SU-DHL-6 (cell line): ENCODE results near the gene GTF2F2.

Experiments used
- H2AFZ ChIP-seq: fragments of 200-600 bp; sonication (generic); 2 replicates; pipeline ENCODE4 v1.6.1; 2014; ENCODE audit warnings: low read depth, mild to moderate bottlenecking, moderate library complexity, mixed read lengths, antibody characterized with exemption, low read length; ENCODE audit not compliant: severe bottlenecking
- H3F3A ChIP-seq: fragments of 200-600 bp; shearing (Covaris generic); 2 replicates; pipeline ENCODE4 v1.6.0; 2016; ENCODE audit warnings: antibody characterized with exemption, mild to moderate bottlenecking; ENCODE audit not compliant: insufficient read depth
- H3K27ac ChIP-seq: fragments of 200-600 bp; sonication (generic); 2 replicates; pipeline ENCODE4 v1.5.1; 2016; ENCODE audit warnings: low read depth, mild to moderate bottlenecking, low read length, moderate library complexity, mixed read lengths
- H3K27me3 ChIP-seq: fragments of 200-600 bp; sonication (generic), shearing (Covaris generic); 2 replicates; pipeline ENCODE4 v1.6.0; 2014; ENCODE audit warnings: mild to moderate bottlenecking, low read length
- H3K36me3 ChIP-seq: fragments of 200-600 bp; sonication (generic); 2 replicates; pipeline ENCODE4 v1.6.1; 2014; ENCODE audit warnings: mild to moderate bottlenecking, low read length, mixed read lengths
- H3K4me2 ChIP-seq: fragments of 300-600, 200-600 bp; shearing (Covaris generic), sonication (generic); 2 replicates; pipeline ENCODE4 v1.6.0; 2014; ENCODE audit warnings: low read length, low read depth, mild to moderate bottlenecking; ENCODE audit not compliant: poor library complexity, severe bottlenecking
- H3K4me3 ChIP-seq: fragments of 200-600 bp; sonication (generic); 2 replicates; pipeline ENCODE4 v1.5.1; 2014; ENCODE audit warnings: antibody characterized with exemption, low read length, mild to moderate bottlenecking, mixed read lengths; ENCODE audit not compliant: insufficient read depth, poor library complexity, severe bottlenecking
- H3K79me2 ChIP-seq: fragments of 200-600 bp; sonication (generic); 2 replicates; pipeline ENCODE4 v1.6.1; 2014; ENCODE audit warnings: mild to moderate bottlenecking, low read length, moderate library complexity; ENCODE audit not compliant: insufficient read depth
- H3K9ac ChIP-seq: fragments of 200-600 bp; sonication (generic); 2 replicates; pipeline ENCODE4 v1.7.0; 2014; ENCODE audit warnings: mild to moderate bottlenecking, low read length
- H3K9me2 ChIP-seq: fragments of 200-600 bp; sonication (generic); replicated peaks from 2 replicates; pipeline ENCODE4 v1.6.1; 2014; ENCODE audit warnings: low read length; ENCODE audit not compliant: insufficient read depth
- H3K9me3 ChIP-seq: fragments of 200-600 bp; sonication (generic); 2 replicates; pipeline ENCODE4 v1.6.1; 2014; ENCODE audit warnings: low read length, mixed read lengths; ENCODE audit not compliant: insufficient read depth
- H4K20me1 ChIP-seq: fragments of 200-600 bp; sonication (generic); 2 replicates; pipeline ENCODE4 v1.6.1; 2014; ENCODE audit warnings: low read depth, mild to moderate bottlenecking, antibody characterized with exemption, low read length, moderate library complexity, mixed read lengths
- EZH2phosphoT487 ChIP-seq: fragments of 200-600 bp; sonication (generic), shearing (Covaris generic); conservative IDR thresholded peaks from 2 replicates; pipeline ENCODE4 v1.6.1; 2018; ENCODE audit warnings: mild to moderate bottlenecking, antibody characterized with exemption, low read length, moderate library complexity, mixed read lengths
- TF ChIP-seq, protein P1 (sequence below): fragments of 200-600 bp; sonication (generic); IDR thresholded peaks from one replicate; pipeline ENCODE4 v1.5.1; 2017; ENCODE audit warnings: antibody characterized with exemption, mild to moderate bottlenecking, low read length, moderate library complexity; ENCODE audit not compliant: insufficient read depth, poor library complexity, severe bottlenecking

Gene GTF2F2

GRCh38 chr13:45231305-45231704 lies 111.0 kb downstream of the GTF2F2 start:
- Histone ChIP-seq H3K9me3 (no peaks in the 10 kb centered on the region), H3K4me2 (no peak overlapping the region), H3F3A (peaks cover 3% of the 10 kb centered on the region; the same call in 1 of the 2 replicates), H3K27ac (no peak overlapping the region), H3K79me2 (no peaks in the 10 kb centered on the region; the same call in 1 of the 2 replicates), H4K20me1 (no peaks in the 10 kb centered on the region), H3K27me3 (no peaks in the 10 kb centered on the region), H3K36me3 (no peaks in the 10 kb centered on the region), H3K9me2 (no peaks in the 10 kb centered on the region), H3K4me3 (no peak overlapping the region), H3K9ac (no peak overlapping the region), H2AFZ (no peak overlapping the region)
- TF ChIP-seq, protein P1, sequence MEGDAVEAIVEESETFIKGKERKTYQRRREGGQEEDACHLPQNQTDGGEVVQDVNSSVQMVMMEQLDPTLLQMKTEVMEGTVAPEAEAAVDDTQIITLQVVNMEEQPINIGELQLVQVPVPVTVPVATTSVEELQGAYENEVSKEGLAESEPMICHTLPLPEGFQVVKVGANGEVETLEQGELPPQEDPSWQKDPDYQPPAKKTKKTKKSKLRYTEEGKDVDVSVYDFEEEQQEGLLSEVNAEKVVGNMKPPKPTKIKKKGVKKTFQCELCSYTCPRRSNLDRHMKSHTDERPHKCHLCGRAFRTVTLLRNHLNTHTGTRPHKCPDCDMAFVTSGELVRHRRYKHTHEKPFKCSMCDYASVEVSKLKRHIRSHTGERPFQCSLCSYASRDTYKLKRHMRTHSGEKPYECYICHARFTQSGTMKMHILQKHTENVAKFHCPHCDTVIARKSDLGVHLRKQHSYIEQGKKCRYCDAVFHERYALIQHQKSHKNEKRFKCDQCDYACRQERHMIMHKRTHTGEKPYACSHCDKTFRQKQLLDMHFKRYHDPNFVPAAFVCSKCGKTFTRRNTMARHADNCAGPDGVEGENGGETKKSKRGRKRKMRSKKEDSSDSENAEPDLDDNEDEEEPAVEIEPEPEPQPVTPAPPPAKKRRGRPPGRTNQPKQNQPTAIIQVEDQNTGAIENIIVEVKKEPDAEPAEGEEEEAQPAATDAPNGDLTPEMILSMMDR = no peak
- TF ChIP-seq EZH2phosphoT487 = no peak

DNA sequence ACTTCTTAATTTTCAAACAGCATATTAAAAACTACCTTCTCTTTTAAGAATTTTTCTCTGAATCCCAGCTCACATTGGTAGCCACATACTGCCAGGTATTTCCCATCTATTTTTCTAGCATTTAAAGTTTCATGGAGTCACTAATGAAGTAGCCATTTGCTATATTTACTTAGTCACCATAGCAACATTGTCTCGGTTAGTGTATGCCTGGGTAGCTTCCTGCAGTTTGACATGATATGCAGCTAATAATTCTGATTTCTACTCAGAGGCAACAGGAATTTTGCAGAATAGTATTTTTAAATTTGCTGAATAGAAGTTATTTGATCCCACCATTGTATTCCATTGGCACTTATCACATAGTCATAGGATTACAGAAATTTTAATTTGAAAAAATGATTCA lies 111.4 kb downstream of the GTF2F2 start:
- Histone ChIP-seq H3K4me3 (no peak overlapping the region), H3K27ac (no peak overlapping the region), H3K9me3 (no peaks in the 10 kb centered on the region), H3K79me2 (no peaks in the 10 kb centered on the region; the same call in 1 of the 2 replicates), H3K27me3 (no peaks in the 10 kb centered on the region), H4K20me1 (no peaks in the 10 kb centered on the region), H2AFZ (no peak overlapping the region), H3K9me2 (no peaks in the 10 kb centered on the region), H3F3A (no peaks in the 10 kb centered on the region), H3K36me3 (no peaks in the 10 kb centered on the region), H3K9ac (no peak overlapping the region), H3K4me2 (no peak overlapping the region)
- no peak for TF ChIP-seq EZH2phosphoT487
- TF ChIP-seq, protein P1 = no peak

GRCh38 chr13:45232591-45232990 lies 112.3 kb downstream of the GTF2F2 start:
- Histone ChIP-seq H3K27ac (no peak overlapping the region), H3K4me2 (no peak overlapping the region), H3K9me2 (no peaks in the 10 kb centered on the region), H3K79me2 (no peaks in the 10 kb centered on the region), H3K4me3 (no peak overlapping the region), H3K9ac (no peak overlapping the region), H3K36me3 (no peaks in the 10 kb centered on the region), H2AFZ (no peak overlapping the region), H3K27me3 (no peaks in the 10 kb centered on the region), H4K20me1 (no peaks in the 10 kb centered on the region), H3F3A (no peaks in the 10 kb centered on the region), H3K9me3 (no peaks in the 10 kb centered on the region)
- TF ChIP-seq, protein P1 = no peak
- TF ChIP-seq EZH2phosphoT487 = no peak
